Measurements from ENCODE around the gene GRID1.

GRCh38 chr10:85848756-85849155 is 517.8 kb downstream of the GRID1 start:
- TF ChIP-seq DNMT1 (IDR thresholded peaks at IDR 0.05) (no peak), ESRRA (IDR thresholded peaks at IDR 0.05; ENCODE audit: borderline replicate concordance, low read depth) (no peak), ZNF121 (CRISPR knock-in tag; conservative IDR thresholded peaks at IDR 0.05) (no peak), CTCF (IDR thresholded peaks at IDR 0.05 in 2 of 3, conservative IDR thresholded peaks at IDR 0.05 in 1 of 3; ENCODE audit: insufficient read depth in 2 of 3, low read depth in 1 of 3, low read length in 3 of 3) (no peak), RFX5 (IDR thresholded peaks at IDR 0.05; ENCODE audit: low read depth, low read length) (no peak), POLR2A (conservative IDR thresholded peaks at IDR 0.05) (no peak), GTF3C2 (IDR thresholded peaks at IDR 0.05; ENCODE audit: borderline replicate concordance, extremely low read depth, insufficient read length) (no peak)
